ENCODE results near the gene GPR18.
"Not testable (repeated sequence)": the region's sequence is repeated elsewhere in the genome, so short reads cannot be mapped to it uniquely, and the experiment has no call there.

GPR18 gene

GRCh38 chr13:99267927-99268326, 9.7 kb upstream of the GPR18 start:
- no peak for DNase-seq (ENCODE audit: low read depth, low spot score)

DNA sequence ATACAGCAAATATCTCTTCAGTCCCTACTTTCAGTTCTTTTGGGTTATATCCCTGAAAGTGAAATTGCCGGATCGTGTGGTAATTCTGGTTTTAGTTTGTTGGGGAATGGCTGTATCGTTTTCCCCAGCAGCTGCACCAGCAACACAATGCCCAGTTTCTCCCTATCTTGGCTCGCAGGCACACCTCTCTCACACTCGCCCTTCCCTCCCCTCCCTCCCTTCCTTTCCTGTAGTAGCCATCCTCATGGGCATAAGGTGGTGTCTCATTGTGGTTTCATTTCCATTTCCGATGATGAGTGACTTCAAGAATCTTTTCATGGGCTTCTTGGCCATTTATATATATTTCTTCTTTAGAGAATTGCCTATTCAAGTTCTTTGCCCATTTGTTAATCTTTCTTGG, 8.6 kb upstream of the GPR18 start:
- DNase-seq (ENCODE audit: low read depth, low spot score): no peak

DNA sequence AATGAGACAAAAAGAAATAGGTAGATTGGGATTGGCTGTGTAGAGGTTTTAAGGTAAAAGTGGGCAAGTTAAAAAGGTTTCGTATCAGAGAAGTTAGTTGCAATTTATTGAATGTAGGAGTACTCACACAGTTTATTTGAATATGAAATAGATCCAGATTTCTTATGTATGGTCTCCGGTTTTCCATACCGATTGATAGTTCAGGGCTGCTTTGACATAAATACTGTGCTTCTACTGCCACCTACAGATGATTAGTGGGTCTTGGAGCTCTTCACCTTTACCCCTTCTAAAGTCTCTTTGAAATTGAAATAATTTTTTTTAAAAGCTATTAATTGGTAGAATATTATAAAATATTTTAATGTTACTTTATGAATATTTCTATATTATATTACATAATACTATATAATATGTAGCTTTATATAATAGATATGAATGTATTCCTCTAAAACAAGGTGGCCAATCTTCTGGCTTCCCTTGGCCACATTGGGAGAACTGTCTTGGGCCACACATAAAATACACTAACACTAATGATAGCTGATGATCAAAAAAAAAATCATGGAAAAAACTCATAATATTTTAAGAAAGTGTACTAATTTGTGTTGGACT, 7.7 kb upstream of the GPR18 start:
- DNase-seq (ENCODE audit: low read depth, low spot score): no peak

DNA sequence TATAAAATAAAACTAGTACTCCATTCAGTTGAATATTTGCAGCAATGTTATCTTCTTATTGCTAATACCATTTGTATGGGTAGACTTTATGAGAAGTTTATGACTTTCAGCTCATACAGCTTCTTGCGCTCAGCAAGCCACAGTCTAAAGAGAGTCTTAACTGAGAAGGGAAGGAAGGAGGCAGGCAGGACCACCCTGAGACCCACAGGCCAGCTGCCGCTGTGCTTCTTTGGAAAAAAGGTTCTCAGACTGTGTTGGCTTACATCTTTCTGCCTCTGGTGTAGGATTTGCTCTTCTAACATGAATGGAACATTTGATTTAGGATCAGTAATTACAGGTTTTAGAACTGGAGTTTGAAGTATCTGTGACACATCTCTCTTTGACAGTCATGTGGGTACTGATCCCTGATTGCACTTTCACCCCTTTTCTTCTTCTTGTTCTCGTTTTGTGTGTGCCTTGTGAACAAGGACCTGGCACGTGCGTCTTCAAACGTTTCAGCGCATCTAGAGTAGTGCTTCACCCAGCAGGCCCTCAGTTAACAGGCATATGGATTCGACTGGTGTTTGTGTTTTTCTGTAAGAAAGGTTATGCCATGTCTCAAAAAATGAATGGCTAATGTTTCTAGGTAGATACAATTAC, 7.1 kb upstream of the GPR18 start:
- no peak for DNase-seq (ENCODE audit: low read depth, low spot score)

DNA sequence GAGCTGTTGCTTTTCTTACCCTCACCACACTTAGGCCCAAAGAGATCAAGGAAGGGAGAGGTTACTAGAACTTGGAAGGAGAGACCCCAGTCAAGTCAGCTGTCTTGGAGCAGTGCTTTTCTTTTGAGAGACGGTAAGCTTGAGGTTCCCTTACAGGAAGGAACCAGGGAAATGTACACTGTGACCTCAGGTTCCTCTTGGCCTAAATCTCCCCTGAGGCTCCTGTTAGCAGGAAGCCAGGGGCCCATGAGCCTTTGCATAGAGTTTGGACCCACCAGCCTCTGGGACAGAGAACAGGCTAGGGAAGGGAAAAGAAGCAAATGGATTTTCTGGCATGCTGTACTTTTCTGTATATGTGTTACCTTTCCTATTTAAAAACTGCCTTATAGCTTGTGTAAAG, 5.9 kb upstream of the GPR18 start:
- no peak for DNase-seq (ENCODE audit: low read depth, low spot score)

DNA sequence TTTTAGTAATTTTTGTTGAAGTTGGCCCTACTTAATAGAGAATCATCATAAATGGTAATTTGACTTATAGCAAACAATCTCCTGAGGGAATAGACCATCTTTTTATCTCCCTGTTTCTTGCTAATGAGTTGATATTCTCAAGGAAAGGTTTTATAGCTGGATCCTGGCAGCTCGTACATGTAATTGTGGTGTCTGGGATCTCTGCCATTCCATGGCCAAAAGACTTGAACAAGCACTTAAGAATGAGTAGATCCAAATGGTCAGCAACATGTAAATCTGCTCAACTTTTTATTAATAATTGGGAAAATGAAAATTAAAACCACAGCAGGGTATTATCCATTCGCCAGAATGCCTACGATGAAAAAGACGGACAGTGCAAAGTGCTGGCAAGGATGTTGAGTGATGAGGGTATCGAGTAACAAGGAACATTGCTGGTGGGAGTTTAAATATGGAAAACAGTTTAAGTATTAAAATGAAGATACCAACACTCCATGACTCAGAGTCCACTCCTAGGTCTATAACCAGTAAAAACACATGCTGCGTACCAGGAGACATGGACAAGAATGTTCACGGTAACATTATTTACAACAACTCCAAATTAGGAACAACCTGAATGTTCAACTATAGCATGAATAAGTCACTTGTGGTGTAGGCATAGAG, 5.1 kb upstream of the GPR18 start:
- no peak for DNase-seq (ENCODE audit: low read depth, low spot score)

- no peak for DNase-seq (ENCODE audit: low read depth, low spot score)
Measured at GRCh38 chr13:99261059-99261458, 2.9 kb upstream of the GPR18 start.

DNA sequence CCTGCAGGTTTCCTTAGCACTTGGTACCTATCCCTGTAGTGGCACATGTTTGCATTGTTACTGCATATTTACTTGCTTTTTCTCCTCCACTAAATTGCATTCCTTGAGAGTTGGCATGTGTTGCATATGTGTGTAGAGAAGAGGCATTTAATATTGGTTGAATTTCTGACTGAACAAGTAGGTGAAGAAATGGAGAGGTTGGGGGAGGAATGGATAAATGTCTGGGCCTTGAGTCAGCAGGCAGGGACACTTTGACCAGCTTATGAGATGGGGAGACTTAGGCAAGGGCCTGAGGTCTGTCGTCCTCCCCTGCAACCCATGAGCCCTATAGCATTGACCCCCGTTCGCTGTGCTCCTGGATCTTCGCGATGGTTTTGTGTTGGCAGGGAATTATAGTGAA, 2.0 kb upstream of the GPR18 start:
- no peak for DNase-seq (ENCODE audit: low read depth, low spot score)

- DNase-seq (ENCODE audit: low read depth, low spot score): no peak
Measured at GRCh38 chr13:99258946-99259345, 767 bp upstream of the GPR18 start.

GRCh38 chr13:99257291-99257690, 888 bp downstream of the GPR18 start:
- no peak for DNase-seq (ENCODE audit: low read depth, low spot score)

- DNase-seq (ENCODE audit: low read depth, low spot score): no peak
Measured at GRCh38 chr13:99256709-99257108, 1.5 kb downstream of the GPR18 start.

DNA sequence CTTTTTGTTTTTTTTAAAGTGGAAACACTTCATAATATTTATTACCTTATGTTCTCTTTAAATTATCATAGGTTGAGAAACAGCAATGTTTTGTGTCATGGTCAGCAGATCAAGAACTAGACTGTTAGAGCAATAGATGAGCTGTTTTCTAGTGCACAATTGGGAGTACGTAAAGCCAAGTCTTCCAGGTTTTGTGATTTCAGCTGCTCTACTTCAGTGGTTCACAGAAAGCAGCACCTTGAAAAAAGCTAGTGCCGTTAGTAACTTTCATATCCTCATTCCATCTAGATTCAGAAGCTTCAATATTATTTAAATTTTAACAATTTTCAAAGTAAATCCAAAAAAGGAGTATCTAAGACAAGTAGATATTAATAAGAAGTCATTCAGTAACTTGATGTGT, 1.9 kb downstream of the GPR18 start:
- DNase-seq (ENCODE audit: low read depth, low spot score): no peak

- no peak for DNase-seq (ENCODE audit: low read depth, low spot score)
Measured at GRCh38 chr13:99255271-99255670, 2.9 kb downstream of the GPR18 start.

DNA sequence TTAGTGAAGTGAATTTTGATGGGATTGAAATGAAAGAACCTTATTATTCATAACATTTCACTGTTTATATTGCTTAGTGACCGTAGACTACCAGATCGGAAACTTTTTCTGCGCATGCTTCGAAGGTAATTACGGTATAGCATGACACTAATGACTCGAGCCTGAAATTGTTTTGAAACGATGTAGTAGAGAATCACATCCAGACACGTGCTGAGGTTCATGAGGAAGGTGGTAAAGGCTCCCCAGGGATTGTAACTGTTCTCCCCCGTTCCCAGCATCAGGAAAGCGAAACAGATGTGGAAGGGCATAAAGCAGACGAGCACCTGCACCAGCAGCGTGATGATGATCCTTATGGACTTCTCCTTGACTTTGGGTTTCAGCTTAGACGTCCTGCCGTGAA, 3.3 kb downstream of the GPR18 start:
- no peak for DNase-seq (ENCODE audit: low read depth, low spot score)

GRCh38 chr13:99251921-99252320, 6.3 kb downstream of the GPR18 start:
- no peak for DNase-seq (ENCODE audit: low read depth, low spot score)

GRCh38 chr13:99250982-99251825, 7.0 kb downstream of the GPR18 start:
- no peak for DNase-seq (ENCODE audit: low read depth, low spot score)

DNA sequence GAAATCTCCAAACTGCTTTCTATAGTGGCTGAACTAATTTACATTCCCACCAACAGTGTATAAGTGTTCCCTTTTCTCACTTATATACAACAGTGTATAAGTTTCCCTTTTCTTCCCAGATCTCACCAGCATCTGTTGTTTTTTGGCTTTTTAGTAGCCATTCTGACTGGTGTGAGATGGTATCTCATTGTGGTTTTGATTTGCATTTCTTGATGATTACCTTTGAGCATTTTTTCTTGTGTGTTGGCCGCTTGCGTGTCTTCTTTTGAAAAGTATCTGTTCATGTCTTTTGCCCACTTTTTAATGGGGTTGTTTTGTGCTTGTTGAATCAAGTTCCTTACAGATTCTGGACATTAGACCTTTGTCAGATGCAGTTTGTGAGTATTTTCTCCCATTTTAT, 8.6 kb downstream of the GPR18 start:
- DNase-seq (ENCODE audit: low read depth, low spot score): not testable (repeated sequence)

GRCh38 chr13:99249178-99249577, 9.0 kb downstream of the GPR18 start:
- DNase-seq (ENCODE audit: low read depth, low spot score): not testable (repeated sequence)

- no peak for DNase-seq (ENCODE audit: low read depth, low spot score)
Measured at GRCh38 chr13:99246100-99246499, 12.1 kb downstream of the GPR18 start.

GRCh38 chr13:99237981-99238662, 20.1 kb downstream of the GPR18 start:
- no peak for DNase-seq (ENCODE audit: low read depth, low spot score)

- DNase-seq (ENCODE audit: low read depth, low spot score): no peak
Measured at GRCh38 chr13:99231721-99232120, 26.5 kb downstream of the GPR18 start.

GRCh38 chr13:99230991-99231390, 27.2 kb downstream of the GPR18 start:
- no peak for DNase-seq (ENCODE audit: low read depth, low spot score)

Measured in ELF-1 (cell line).